Effector memory CD4-positive, alpha-beta T cell (primary cell): ENCODE data around the gene INHA.

Experiments
- DNase-seq, 3 donors: peaks; one replicate each; pipeline ENCODE4 v3.0.0-alpha.2; 2020
- H3K27ac ChIP-seq: 2 replicates; pipeline ENCODE4 v1.7.0; 2013; ENCODE audit warnings: mild to moderate bottlenecking, low read length, moderate library complexity; ENCODE audit not compliant: insufficient read depth, poor library complexity, severe bottlenecking
- H3K27me3 ChIP-seq: replicated peaks from 2 replicates; pipeline ENCODE4 v1.7.0; 2013; ENCODE audit warnings: mild to moderate bottlenecking, low read length; ENCODE audit not compliant: insufficient read depth, control insufficient read depth, poor library complexity, severe bottlenecking
- H3K36me3 ChIP-seq: 2 replicates; pipeline ENCODE4 v1.7.0; 2013; ENCODE audit warnings: mild to moderate bottlenecking, low read length, moderate library complexity; ENCODE audit not compliant: control insufficient read depth, insufficient read depth
- H3K4me1 ChIP-seq: 2 replicates; pipeline ENCODE4 v1.7.0; 2013; ENCODE audit warnings: low read length, mild to moderate bottlenecking; ENCODE audit not compliant: control insufficient read depth, insufficient read depth, poor library complexity, severe bottlenecking
- H3K4me3 ChIP-seq: 2 replicates; pipeline ENCODE4 v1.7.0; 2013; ENCODE audit warnings: low read length, low read depth, mild to moderate bottlenecking; ENCODE audit not compliant: insufficient read depth, poor library complexity, severe bottlenecking
- H3K9me3 ChIP-seq: 2 replicates; pipeline ENCODE4 v1.7.0; 2013; ENCODE audit warnings: mild to moderate bottlenecking, low read length, moderate library complexity; ENCODE audit not compliant: control insufficient read depth

The INHA gene

GRCh38 chr2:219619235-219619634, 47.1 kb downstream of the INHA start:
- DNase-seq = no peak
- Histone ChIP-seq H3K27ac (no peak overlapping the region), H3K4me3 (no peak overlapping the region), H3K9me3 (no peaks in the 10 kb centered on the region), H3K27me3 (no peaks in the 10 kb centered on the region), H3K36me3 (peaks cover 7% of the 10 kb centered on the region), H3K4me1 (no peaks in the 10 kb centered on the region)

GRCh38 chr2:219620546-219620945, 48.4 kb downstream of the INHA start:
- no peaks in the 10 kb centered on the region for H3K4me1 ChIP-seq
- no peak for DNase-seq
- H3K36me3 ChIP-seq = peaks cover 3% of the 10 kb centered on the region
- H3K27ac ChIP-seq = no peak overlapping the region
- H3K4me3 ChIP-seq = no peak overlapping the region
- H3K9me3 ChIP-seq = no peaks in the 10 kb centered on the region
- H3K27me3 ChIP-seq = no peaks in the 10 kb centered on the region

- no peaks in the 10 kb centered on the region for H3K9me3 ChIP-seq
- no peaks in the 10 kb centered on the region for H3K36me3 ChIP-seq
- H3K27me3 ChIP-seq = peaks cover 6% of the 10 kb centered on the region
- H3K4me1 ChIP-seq = no peaks in the 10 kb centered on the region
- no peak overlapping the region for H3K4me3 ChIP-seq
- no peak for DNase-seq
- H3K27ac ChIP-seq = no peak overlapping the region
These were observed 49.8 kb downstream of the INHA start for GRCh38 chr2:219621935-219622334.

DNA sequence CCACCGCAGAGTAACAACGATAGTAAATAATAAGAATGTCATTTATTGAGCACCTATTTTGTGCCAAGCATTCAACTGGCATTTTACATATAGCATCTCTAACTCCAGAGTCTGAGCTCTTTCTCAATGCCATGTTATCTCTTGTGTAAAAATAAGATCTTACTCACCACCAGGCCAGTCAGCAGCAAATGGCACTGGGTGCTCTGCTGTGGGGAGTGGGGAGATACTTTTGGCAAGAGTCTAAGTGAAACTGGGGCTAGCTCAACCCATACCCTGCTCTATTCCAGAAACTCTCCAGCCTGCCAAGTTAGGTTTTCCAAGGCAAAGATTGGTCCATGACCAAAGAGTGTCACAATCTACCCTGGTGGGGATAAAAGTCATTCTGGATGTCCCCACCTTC, 50.4 kb downstream of the INHA start:
- no peak overlapping the region for H3K4me3 ChIP-seq
- H3K9me3 ChIP-seq = no peaks in the 10 kb centered on the region
- H3K27ac ChIP-seq = no peak overlapping the region
- H3K4me1 ChIP-seq = no peaks in the 10 kb centered on the region
- DNase-seq = no peak
- no peaks in the 10 kb centered on the region for H3K36me3 ChIP-seq
- peaks cover 9% of the 10 kb centered on the region for H3K27me3 ChIP-seq

DNA sequence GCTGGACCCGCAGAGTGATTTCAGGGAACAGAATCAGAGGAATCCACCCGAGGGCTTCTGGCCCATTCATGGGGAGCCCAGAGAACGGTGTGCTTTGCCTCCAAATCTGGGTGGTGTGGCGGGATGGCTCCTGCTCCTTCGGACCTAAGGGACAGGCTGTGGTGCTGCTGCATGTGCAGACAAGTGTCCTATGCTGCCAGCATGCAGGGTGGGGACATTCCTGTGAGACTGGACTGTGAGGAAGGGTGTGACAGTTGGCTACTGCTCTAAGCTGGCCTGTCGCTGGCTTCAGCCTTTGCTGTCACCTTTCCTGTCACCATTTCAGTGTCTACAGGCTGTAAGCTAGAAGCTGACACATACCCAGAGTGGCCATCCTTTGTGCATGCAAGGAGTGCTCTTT, 52.5 kb downstream of the INHA start:
- Histone ChIP-seq H3K36me3 (no peaks in the 10 kb centered on the region), H3K9me3 (no peaks in the 10 kb centered on the region), H3K27me3 (peaks cover 23% of the 10 kb centered on the region), H3K27ac (no peak overlapping the region), H3K4me1 (peaks cover 6% of the 10 kb centered on the region), H3K4me3 (no peak overlapping the region)
- DNase-seq = no peak

- no peaks in the 10 kb centered on the region for H3K36me3 ChIP-seq
- no peak for DNase-seq
- H3K27ac ChIP-seq = no peak overlapping the region
- H3K9me3 ChIP-seq = no peaks in the 10 kb centered on the region
- peaks cover 23% of the 10 kb centered on the region for H3K27me3 ChIP-seq
- no peak overlapping the region for H3K4me3 ChIP-seq
- H3K4me1 ChIP-seq = peaks cover 6% of the 10 kb centered on the region
These were observed 53.1 kb downstream of the INHA start for GRCh38 chr2:219625179-219625578.
